Measurements from ENCODE around the gene SMYD3.

DNA sequence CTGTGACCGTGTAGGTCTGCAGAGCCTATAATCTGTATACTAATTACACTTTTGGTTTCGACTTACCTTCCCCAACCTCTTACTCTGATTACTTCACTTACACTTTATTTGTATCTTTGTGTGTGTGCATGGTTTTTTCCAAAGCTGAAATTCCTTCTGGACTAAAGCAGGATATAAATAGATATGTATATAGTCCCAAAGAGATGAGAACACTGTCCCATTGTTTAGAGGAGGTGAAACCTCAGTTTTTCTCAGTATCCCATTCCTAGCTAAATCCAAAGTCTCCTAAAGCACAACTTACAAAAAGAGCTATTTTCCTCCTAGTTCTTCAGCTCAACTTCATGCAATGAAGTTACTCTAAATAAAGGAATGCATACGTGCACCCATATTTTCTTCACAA, 442.2 kb downstream of the SMYD3 start:
- no peak for TF ChIP-seq POLR2AphosphoS5 (IDR thresholded peaks at IDR 0.05)
- TF ChIP-seq, protein P1, sequence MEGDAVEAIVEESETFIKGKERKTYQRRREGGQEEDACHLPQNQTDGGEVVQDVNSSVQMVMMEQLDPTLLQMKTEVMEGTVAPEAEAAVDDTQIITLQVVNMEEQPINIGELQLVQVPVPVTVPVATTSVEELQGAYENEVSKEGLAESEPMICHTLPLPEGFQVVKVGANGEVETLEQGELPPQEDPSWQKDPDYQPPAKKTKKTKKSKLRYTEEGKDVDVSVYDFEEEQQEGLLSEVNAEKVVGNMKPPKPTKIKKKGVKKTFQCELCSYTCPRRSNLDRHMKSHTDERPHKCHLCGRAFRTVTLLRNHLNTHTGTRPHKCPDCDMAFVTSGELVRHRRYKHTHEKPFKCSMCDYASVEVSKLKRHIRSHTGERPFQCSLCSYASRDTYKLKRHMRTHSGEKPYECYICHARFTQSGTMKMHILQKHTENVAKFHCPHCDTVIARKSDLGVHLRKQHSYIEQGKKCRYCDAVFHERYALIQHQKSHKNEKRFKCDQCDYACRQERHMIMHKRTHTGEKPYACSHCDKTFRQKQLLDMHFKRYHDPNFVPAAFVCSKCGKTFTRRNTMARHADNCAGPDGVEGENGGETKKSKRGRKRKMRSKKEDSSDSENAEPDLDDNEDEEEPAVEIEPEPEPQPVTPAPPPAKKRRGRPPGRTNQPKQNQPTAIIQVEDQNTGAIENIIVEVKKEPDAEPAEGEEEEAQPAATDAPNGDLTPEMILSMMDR (IDR thresholded peaks at IDR 0.05 in 8 of 11, conservative IDR thresholded peaks at IDR 0.05 in 3 of 11): no peak

Measured in spleen (tissue), 7 donors.